A549 treated with GW870086 at 1 μM for 4 hours (cell line): Measurements from ENCODE around the gene NELFA. TPM values are rescaled to one million over a fixed set of nuclear protein-coding genes. Genes with fewer than 3 reads are reported as not detected.

Experiments
- total RNA-seq: library from RNA; stranded (reverse); fragments of 200-300 nt; extraction: Qiagen RNA extraction; gene quantifications from 5 replicates; pipeline ENCODE4 v1.2.3, GENCODE V29; 2022; ENCODE audit warnings: low read depth

The NELFA gene
- total RNA-seq: 18.2 to 24.0 TPM (median 22.6 TPM) in 5 replicates

GRCh38 chr4:2008921-2009650 is at the start of gene NELFA:
TSS of gene NELFA (minus strand) at chr4:2008974. CDS start at chr4:2008959, 15 bp downstream.

Other genes with a start within 250 kb of the NELFA start
- 1.2 to 3.1 TPM (median 2.8 TPM) in 5 replicates for gene FGFR3, start 215.7 kb downstream of the NELFA start, total RNA-seq
- 25.0 to 31.7 TPM (median 28.9 TPM) in 5 replicates for gene LETM1, start 152.8 kb downstream of the NELFA start, total RNA-seq
- gene NSD2, start 137.6 kb downstream of the NELFA start, total RNA-seq: 37.8 to 46.7 TPM (median 42.9 TPM) in 5 replicates
- gene NAT8L, start 50.4 kb upstream of the NELFA start, total RNA-seq: 10.0 to 14.0 TPM (median 13.2 TPM) in 5 replicates
- gene HAUS3, start 233.1 kb upstream of the NELFA start, total RNA-seq: 5.7 to 8.2 TPM (median 7.8 TPM) in 5 replicates
- 0.37 to 0.92 TPM (median 0.70 TPM) in 5 replicates for gene POLN, start 233.1 kb upstream of the NELFA start, total RNA-seq